Left lung (tissue), 10 donors: ENCODE data around the gene PTCD1. TPM values are rescaled to one million over a fixed set of nuclear protein-coding genes. Genes with fewer than 3 reads are reported as not detected.

ENCODE experiments used
- ATAC-seq: fragments of 200-7000 bp; cut with Tn5 transposase; one replicate; pipeline ENCODE4 v1.9.1; 2020; ENCODE audit warnings: moderate library complexity
- DNase-seq, 4 donors: peaks; one replicate each; pipeline ENCODE4 v3.0.0-alpha.2; 2013 to 2020
- H3K27ac ChIP-seq, 2 donors: fragments of 200-600 bp; sonication (generic) in 1 of 2; one replicate each; pipeline versions ENCODE4 v1.5.0 to v1.8.0; 2020 to 2021
- H3K27me3 ChIP-seq, 2 donors: fragments of 200-600 bp; sonication (generic) in 1 of 2; one replicate each; pipeline versions ENCODE4 v1.5.0 to v1.8.0; 2020 to 2021
- H3K36me3 ChIP-seq, 2 donors: fragments of 200-600 bp; sonication (generic) in 1 of 2; one replicate each; pipeline versions ENCODE4 v1.5.0 to v1.8.0; 2020 to 2021
- H3K4me1 ChIP-seq, 2 donors: fragments of 200-600 bp; one replicate each; pipeline ENCODE4 v1.8.0; 2021
- H3K4me3 ChIP-seq, 2 donors: fragments of 200-600 bp; sonication (generic) in 1 of 2; one replicate each; pipeline versions ENCODE4 v1.5.0 to v1.8.0; 2020 to 2021; ENCODE audit warnings: mild to moderate bottlenecking in 1 of 2
- H3K9me3 ChIP-seq, 2 donors: fragments of 200-600 bp; sonication (generic) in 1 of 2; one replicate each; pipeline versions ENCODE4 v1.5.0 to v1.8.0; 2020 to 2021
- intact Hi-C, 2 donors: fragments of 100-400 bp; cut with DNase I; formaldehyde crosslinking; loops; one replicate each; pipeline versions ENCODE4 v1.11.2 to v1.14.2; 2022
- polyA plus RNA-seq, 6 donors: library from polyadenylated mRNA; unstranded; fragments of 120-200 nt; gene quantifications; one replicate each; pipeline ENCODE4 v1.2.1, GENCODE V29; 2013; ENCODE audit not compliant: insufficient read length in 6 of 6
- total RNA-seq, 2 donors: library from RNA; stranded (reverse); fragmentation: NEBNext Ultra II Directional; extraction: Animal tissue kit (Norgen Biotek cat#: 25700); gene quantifications; one replicate each; pipeline ENCODE4 v1.2.1, GENCODE V29; 2021
- TF ChIP-seq, protein P1 (sequence below), 2 donors: fragments of 200-600 bp; sonication (generic) in 1 of 2; IDR thresholded peaks; one replicate each; pipeline versions ENCODE4 v1.5.0 to v1.8.0; 2021; ENCODE audit warnings: antibody characterized with exemption in 2 of 2
- donor health status: DM: no; HTN: yes; CAD: no.
- donor health status: DM: no; HTN: no; CAD: no.

Gene PTCD1
- total and polyA plus RNA-seq, 8 donors, result 3.5 to 8.2 (median 7.0) TPM

- no peak for ATAC-seq
These were observed 18.6 kb upstream of the PTCD1 start for GRCh38 chr7:99457050-99457649.

GRCh38 chr7:99456288-99456687 lies 17.7 kb upstream of the PTCD1 start:
- no peaks in the 10 kb centered on the region for H3K27me3 ChIP-seq
- no peak overlapping the region for H3K4me3 ChIP-seq
- TF ChIP-seq, protein P1, sequence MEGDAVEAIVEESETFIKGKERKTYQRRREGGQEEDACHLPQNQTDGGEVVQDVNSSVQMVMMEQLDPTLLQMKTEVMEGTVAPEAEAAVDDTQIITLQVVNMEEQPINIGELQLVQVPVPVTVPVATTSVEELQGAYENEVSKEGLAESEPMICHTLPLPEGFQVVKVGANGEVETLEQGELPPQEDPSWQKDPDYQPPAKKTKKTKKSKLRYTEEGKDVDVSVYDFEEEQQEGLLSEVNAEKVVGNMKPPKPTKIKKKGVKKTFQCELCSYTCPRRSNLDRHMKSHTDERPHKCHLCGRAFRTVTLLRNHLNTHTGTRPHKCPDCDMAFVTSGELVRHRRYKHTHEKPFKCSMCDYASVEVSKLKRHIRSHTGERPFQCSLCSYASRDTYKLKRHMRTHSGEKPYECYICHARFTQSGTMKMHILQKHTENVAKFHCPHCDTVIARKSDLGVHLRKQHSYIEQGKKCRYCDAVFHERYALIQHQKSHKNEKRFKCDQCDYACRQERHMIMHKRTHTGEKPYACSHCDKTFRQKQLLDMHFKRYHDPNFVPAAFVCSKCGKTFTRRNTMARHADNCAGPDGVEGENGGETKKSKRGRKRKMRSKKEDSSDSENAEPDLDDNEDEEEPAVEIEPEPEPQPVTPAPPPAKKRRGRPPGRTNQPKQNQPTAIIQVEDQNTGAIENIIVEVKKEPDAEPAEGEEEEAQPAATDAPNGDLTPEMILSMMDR (IDR thresholded peaks at IDR 0.05), result no peak
- H3K4me1 ChIP-seq, result peaks cover 0 to 13% of the 10 kb centered on the region in 2 donors
- intact Hi-C loops, result no loop called here
- H3K9me3 ChIP-seq, result no peaks in the 10 kb centered on the region
- H3K27ac ChIP-seq, result no peak overlapping the region
- ATAC-seq (no peak), DNase-seq (peak in 1 of 4 donors; percentile 76)
- peaks cover 0 to 100% of the 10 kb centered on the region in 2 donors for H3K36me3 ChIP-seq

More at GRCh38 chr7:99457050-99457649, 18.6 kb upstream of the PTCD1 start:
- peak in 1 of 4 donors; percentile 10 for DNase-seq
- intact Hi-C loops, result no loop called here
- no peak overlapping the region for H3K27ac ChIP-seq
- TF ChIP-seq, protein P1 (IDR thresholded peaks at IDR 0.05), result no peak
- H3K4me1 ChIP-seq, result peaks cover 0 to 20% of the 10 kb centered on the region in 2 donors
- H3K36me3 ChIP-seq, result peaks cover 0 to 96% of the 10 kb centered on the region in 2 donors
- no peaks in the 10 kb centered on the region for H3K27me3 ChIP-seq
- H3K4me3 ChIP-seq, result no peak overlapping the region
- no peaks in the 10 kb centered on the region for H3K9me3 ChIP-seq

- Histone ChIP-seq H3K4me3 (no peak overlapping the region), H3K27me3 (no peaks in the 10 kb centered on the region), H3K36me3 (peaks cover 0 to 100% of the 10 kb centered on the region in 2 donors), H3K4me1 (peaks cover 0 to 8% of the 10 kb centered on the region in 2 donors), H3K27ac (no peak overlapping the region), H3K9me3 (no peaks in the 10 kb centered on the region)
- ATAC-seq, result no peak
- intact Hi-C loops, result no loop called here
- TF ChIP-seq, protein P1 (IDR thresholded peaks at IDR 0.05), result no peak
- DNase-seq, result peak in 1 of 4 donors; percentile 57
These were observed 17.3 kb upstream of the PTCD1 start for GRCh38 chr7:99455874-99456273.

GRCh38 chr7:99453105-99453504 lies 14.5 kb upstream of the PTCD1 start:
- DNase-seq, result no peak
- Histone ChIP-seq H3K4me1 (no peaks in the 10 kb centered on the region), H3K36me3 (peaks cover 0 to 100% of the 10 kb centered on the region in 2 donors), H3K4me3 (no peak overlapping the region), H3K27ac (no peak overlapping the region), H3K27me3 (no peaks in the 10 kb centered on the region), H3K9me3 (no peaks in the 10 kb centered on the region)
- ATAC-seq, result no peak
- intact Hi-C loops, result no loop called here
- TF ChIP-seq, protein P1 (IDR thresholded peaks at IDR 0.05), result no peak

- TF ChIP-seq, protein P1 (IDR thresholded peaks at IDR 0.05), result no peak
- Histone ChIP-seq H3K27me3 (no peaks in the 10 kb centered on the region), H3K27ac (no peak overlapping the region), H3K4me3 (no peak overlapping the region), H3K4me1 (no peaks in the 10 kb centered on the region), H3K9me3 (no peaks in the 10 kb centered on the region), H3K36me3 (peaks cover 0 to 100% of the 10 kb centered on the region in 2 donors)
- intact Hi-C loops, result no loop called here
- ATAC-seq (no peak), DNase-seq (no peak)
These were observed 13.9 kb upstream of the PTCD1 start for GRCh38 chr7:99452541-99452940.
